IPS-18c (cell line): Measurements from ENCODE around the gene DOLK.

Experiments used
- H3K4me3 ChIP-seq: 2 replicates; pipeline ENCODE4 v1.7.0; 2013; ENCODE audit warnings: low read depth, mild to moderate bottlenecking, low read length, moderate library complexity; ENCODE audit not compliant: insufficient read depth
- H3K9me3 ChIP-seq: one replicate; pipeline ENCODE4 v1.6.1; 2013; ENCODE audit warnings: mild to moderate bottlenecking, low read length, moderate library complexity; ENCODE audit not compliant: control insufficient read depth, insufficient read depth

The DOLK gene

DNA sequence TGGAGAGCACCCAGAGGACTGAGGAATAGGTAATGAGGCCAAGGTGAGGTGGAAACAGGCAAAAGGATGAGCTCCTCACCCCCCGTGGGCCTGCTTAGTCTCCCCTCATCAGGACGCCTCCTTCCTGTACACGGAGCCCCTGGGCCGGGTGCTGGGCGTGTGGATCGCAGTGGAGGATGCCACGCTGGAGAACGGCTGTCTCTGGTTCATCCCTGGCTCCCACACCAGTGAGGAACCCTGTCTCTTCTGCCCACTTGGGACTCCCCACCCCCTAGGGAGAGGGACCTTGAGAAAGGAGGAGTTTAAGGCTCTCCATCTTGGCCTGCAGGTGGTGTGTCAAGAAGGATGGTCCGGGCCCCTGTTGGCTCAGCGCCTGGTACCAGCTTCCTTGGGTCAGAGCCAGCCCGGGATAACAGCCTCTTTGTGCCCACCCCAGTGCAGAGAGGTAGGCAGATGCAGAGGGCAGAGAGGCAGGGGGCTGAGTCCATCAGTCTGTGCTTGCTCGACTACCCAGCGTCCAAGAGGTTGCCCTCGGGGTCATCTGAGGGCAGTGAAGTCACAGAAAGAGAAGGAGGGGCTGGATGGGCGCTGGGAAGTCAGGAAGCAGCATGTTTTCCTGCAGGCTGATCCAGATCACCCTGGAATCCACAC is 7.0 kb downstream of the DOLK start:
- H3K9me3 ChIP-seq, result no peaks in the 10 kb centered on the region
- no peak overlapping the region for H3K4me3 ChIP-seq

DNA sequence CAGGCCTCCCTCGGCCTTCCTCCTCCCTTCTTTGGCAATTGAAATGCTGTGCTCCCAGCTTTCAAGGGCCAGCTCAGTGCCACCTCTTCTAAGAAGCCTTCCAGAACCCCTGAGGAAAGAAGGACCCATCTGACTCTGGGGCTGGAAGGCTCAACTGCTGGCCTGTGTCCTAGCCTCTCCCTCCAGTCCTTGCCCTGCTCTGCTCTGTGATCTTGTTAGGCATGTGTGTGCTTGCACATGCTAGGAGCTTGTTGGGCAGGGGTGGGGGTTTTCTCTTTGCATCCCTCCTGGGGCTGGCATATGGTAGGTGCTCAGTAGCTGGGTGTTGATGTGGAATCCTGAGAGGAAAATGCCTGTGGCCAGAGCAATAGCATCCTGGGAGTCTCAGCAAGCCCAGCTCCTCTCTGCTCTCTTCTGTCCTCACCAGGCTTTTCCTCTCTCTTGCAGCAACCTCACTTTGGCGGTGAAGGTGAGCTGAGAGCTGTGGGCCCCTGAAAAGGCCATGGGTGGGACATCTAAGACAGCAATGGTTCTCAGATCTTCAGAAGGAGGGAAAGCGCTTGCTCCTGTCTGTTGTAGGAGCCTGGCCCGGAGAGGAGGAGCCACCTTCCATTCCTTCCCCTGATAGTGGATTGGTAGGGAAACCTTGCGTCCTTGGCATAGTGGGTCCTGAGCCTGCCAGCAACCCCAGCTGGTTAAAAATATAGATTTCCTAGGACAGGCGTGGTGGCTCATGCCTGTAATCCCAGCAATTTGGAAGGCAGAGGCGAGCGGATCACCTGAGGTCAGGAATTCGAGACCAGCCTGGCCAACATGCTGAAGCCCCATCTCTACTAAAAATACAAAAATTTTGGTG is 9.9 kb downstream of the DOLK start:
- H3K9me3 ChIP-seq, result no peaks in the 10 kb centered on the region
- H3K4me3 ChIP-seq, result no peak overlapping the region

DNA sequence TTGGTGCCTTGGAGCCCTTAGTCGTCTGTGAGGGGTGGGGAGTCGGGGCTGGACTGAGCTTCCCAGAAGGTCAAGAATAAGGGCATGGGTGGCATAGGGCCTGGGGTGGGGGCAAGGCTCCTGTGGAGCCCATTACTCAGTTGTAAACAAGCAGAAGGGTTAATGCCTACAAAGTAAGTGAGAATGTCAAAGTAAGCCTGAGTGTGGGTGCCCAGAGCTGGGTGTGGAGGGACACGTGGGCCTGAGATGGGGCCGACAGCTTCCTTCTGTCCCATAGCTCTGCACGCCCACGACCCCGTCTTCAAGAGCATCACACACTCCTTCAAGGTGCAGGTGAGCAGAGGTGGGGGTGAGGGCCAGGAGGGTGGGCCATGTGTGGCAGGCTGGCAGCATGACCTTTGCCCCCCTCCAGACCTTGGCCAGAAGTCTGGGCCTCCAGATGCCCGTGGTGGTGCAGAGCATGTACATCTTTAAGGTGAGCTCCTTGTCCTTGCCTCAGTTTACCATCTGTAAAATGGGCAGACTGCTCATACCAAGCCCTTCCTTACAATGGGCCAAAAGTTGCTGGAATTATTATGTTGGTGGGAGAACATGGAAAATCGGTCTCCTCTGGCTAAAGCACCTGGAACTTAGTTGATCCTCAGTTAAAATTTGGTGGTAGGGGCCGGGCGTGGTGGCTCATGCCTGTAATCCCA is 11.1 kb downstream of the DOLK start:
- Histone ChIP-seq H3K4me3 (no peak overlapping the region), H3K9me3 (no peaks in the 10 kb centered on the region)

DNA sequence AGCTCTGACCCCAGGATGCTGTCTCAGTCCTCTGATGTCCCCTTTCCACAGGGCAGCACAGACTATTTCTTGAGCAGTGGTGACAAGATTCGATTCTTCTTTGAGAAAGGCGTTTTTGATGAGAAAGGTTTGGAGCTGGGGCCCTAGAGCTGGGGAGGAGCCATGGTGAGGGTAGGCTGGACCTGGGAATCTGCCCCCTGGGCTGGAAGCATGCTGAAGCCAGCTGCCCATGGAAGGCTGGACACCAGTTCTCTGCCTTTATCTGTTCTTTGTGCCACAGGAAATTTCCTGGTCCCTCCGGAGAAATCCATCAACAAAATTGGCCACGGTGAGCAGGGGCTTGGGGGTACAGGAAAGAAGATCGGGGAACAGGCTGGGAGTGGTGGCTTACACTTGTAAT is 13.7 kb downstream of the DOLK start:
- Histone ChIP-seq H3K9me3 (no peaks in the 10 kb centered on the region), H3K4me3 (no peak overlapping the region)

DNA sequence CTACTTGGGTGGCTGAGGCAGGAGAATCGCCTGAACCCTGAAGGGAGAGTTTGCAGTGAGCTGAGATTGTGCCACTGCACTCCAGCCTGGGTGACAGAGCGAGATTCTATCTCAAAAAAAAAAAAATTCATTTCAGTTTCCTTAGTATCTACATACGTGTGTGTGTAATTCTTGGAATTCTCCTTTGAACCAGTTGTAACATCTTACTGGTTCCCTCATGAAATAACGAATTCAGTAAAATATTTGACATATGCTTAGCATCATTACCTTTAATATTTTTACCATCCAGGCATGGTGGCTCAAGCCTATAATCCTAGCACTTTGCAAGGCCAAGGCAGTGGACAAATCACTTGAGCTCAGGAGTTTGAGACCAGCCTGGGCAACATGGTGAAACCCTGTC is 17.8 kb downstream of the DOLK start:
- H3K9me3 ChIP-seq, result no peaks in the 10 kb centered on the region
- H3K4me3 ChIP-seq, result no peak overlapping the region

DNA sequence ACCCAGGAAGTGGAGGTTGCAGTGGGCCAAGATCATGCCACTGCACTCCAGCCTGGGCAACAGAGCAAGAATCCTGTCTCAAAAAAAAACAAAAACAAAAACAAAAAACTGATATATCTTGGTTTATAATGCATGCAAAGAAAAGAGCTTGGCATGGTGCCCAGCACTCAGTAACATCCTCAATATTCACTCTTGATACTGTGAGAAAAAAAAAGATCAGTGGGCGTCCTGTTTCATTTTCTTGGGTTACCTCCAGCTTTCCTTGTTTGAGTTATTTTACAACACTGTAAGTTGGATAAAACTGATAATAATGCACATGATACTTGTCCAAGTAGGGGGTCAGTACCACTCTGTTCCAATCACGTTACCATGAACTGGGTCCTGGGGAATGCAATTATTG is 18.8 kb downstream of the DOLK start:
- Histone ChIP-seq H3K4me3 (no peak overlapping the region), H3K9me3 (no peaks in the 10 kb centered on the region)

DNA sequence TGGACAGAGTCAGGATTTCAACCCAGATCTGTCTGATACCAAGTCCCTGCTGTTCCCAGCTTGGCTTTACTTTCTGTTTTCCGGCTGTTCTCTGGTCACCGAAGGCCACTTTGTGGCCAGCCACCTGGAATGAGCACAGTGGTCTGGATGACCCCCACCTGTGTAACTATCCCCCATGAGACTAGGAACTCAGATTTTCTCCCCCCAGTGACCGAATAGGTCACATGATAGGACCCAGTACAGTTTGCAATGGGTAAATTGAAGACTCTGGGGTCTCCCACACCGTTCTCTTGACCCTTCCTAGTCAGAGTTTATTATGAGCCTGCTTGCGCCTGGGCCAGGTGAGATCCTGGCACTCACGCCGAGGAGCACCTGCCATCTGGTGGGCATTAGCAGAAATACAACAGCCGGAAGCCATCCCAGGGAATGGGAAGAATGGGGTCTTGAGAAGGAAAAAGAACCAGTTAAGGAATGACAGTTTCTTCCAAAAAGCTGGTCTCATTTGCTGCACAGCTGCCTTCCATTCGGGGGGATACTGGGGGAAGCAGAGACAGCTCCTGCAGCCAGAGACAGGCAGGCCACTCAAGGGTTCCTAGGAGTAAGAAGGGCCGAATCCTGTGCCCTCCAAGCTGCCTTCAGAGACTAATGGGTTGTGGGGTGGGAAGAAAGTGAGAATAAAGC is 19.5 kb downstream of the DOLK start:
- Histone ChIP-seq H3K9me3 (no peaks in the 10 kb centered on the region), H3K4me3 (no peak overlapping the region)

DNA sequence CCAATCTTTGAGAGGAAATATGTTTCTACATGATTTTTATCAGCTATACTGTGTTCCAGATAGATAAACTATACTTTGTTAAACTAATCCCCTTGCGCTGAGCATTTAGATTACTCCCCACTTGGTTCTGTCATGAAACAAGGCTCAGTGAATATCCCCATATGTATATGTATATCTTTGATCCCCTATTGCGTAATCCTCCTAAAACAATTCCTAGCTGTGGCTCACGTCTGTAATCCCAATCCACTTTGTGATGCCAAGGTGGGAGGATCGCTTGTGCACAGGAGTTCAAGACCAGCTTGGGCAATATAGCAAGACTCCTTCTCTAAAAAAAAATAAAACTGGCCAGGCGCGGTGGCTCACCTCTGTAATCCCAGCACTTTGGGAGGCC is 23.9 kb downstream of the DOLK start:
- Histone ChIP-seq H3K4me3 (no peak overlapping the region), H3K9me3 (no peaks in the 10 kb centered on the region)

DNA sequence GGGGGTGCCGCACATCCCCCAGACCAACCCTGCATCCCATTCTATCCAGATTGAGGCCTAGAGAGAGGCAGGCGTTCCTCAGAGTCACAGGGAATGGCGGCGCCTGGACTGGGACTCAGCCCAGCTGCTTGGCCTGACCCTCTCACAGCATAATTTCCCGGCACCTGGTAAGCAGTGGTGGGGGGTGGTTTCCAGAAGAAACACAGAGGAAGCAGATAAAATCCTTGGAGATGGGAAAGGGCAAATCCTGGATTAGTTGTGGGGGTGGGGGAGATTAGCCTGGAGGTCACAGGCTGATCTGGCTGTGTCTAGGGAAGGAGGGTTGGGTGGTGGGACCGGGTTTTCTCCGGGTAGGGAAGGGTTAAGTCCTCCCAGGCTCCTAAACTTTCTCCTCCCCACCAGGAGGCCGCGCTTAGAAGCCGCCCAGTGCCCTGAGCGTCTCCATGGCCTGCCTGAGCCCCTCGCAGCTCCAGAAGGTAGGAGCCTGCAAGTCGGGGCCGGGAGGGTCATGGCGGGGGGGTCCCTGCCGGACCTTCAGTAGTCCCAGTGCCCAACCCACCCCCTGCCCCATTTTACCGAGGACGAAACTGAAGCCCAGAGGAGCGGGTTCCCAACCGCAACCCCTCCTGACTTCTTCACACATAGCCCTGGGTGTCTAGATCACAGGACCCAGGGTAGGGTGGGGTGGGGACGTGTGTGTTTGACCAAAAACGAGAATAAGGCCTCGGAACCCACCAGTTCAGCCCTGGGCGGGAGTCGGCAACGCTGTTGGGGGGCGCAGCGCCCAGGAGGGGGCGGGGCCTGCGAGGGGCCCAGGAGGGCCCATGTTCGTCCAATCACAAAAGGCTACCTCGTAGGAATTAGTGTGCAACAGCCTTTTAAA is 25.3 kb downstream of the DOLK start:
- peak overlapping the region; percentile 75 for H3K4me3 ChIP-seq

DNA sequence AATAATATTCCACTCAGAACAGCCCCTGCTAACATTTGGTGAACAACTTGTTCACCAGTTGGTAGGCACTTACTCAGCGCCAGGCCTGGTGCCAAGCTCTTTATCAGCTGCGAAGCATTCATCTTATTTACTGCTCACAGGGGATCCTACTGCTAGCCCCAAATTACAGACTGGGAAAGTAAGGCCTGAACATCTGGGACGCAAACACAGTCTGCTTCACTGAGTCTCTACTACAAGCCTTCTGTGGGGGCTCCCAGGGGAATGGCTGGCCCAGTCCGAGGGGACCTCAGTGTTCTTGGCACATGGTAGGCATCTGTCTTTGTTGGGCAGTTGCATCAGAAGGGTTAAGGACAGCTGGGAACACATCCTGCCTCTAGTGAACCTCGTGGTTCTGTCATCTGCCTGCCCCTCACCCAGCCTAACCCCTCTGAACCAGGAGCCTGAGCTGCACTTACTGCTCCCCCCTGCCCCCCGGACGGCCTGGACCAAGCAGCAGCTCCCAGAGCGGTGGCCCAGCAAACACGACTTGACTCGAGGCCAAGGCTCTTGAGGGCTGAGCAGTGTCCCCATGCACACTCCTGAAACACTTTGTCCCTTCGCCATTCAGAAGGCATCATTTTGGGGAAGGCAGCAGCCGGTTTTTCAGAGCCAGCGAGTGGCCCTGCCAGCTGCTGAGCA is 26.9 kb downstream of the DOLK start, which contains the start of gene PHYHD1:
TSS of gene PHYHD1 (plus strand) at position 602 of the 678 bp plus-strand sequence. CDS start 1,342 bp downstream, outside the sequence.
- Histone ChIP-seq H3K9me3 (no peaks in the 10 kb centered on the region), H3K4me3 (peak within 1 kb of the TSS; percentile 75; the same call in 1 of the 2 replicates)

More for the DNA sequence above, 25.3 kb downstream of the DOLK start:
- H3K9me3 ChIP-seq, result no peaks in the 10 kb centered on the region

DNA sequence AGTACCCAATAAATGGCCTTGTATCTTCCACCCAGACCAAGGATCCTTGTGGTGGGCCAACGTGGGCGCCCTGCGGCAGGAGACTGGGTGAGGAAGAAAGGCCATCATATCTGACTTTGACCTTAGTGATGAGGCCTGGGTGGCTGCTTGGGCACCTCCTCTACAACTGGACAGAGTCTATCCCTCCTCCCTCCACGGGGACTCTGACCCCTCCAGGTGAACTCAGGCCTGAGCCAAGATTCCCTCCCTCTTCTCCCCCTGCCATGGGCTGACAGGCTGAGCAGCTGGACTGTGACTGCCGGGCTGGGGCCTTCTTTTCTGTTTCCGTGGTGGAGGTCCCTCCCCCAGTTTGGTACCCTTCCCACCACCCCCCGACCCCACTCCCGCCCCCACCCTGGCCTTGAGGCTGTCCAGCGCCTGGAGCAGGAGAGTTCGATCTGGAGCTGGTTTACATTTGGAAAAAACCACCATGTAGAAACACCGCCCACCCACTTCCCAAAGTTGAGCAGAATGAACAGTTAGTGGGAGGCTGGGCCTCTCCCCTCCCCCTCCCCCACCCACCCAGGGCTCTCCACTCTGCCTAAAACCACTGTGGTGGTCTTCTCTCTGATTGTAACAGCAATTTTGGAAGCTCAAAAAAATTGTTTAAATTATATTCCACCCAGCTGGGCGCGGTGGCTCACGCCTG is 27.9 kb downstream of the DOLK start:
- no peaks in the 10 kb centered on the region for H3K9me3 ChIP-seq

DNA sequence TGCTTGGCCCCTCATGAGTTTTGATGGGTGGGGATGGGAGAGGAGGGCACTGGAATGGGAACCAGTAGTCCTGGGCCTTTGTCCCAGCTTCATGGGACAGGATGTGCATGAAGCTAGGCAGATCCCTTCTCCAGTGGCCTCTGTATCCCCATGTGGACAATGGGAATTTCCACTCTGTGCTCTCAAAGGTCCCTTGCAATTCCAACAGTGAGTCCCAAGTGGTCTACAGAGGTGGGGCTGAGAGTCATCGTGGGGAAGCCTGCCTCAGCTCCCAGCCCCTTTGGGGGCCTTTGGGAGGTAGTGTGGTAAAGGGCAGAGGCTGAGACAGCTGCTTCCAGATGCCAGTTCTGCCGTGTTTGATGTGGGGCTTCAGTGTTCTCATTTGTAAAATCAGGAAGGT is 28.5 kb downstream of the DOLK start:
- no peaks in the 10 kb centered on the region for H3K9me3 ChIP-seq
- no peak overlapping the region for H3K4me3 ChIP-seq

More for the DNA sequence above, 27.9 kb downstream of the DOLK start:
- no peak overlapping the region for H3K4me3 ChIP-seq

DNA sequence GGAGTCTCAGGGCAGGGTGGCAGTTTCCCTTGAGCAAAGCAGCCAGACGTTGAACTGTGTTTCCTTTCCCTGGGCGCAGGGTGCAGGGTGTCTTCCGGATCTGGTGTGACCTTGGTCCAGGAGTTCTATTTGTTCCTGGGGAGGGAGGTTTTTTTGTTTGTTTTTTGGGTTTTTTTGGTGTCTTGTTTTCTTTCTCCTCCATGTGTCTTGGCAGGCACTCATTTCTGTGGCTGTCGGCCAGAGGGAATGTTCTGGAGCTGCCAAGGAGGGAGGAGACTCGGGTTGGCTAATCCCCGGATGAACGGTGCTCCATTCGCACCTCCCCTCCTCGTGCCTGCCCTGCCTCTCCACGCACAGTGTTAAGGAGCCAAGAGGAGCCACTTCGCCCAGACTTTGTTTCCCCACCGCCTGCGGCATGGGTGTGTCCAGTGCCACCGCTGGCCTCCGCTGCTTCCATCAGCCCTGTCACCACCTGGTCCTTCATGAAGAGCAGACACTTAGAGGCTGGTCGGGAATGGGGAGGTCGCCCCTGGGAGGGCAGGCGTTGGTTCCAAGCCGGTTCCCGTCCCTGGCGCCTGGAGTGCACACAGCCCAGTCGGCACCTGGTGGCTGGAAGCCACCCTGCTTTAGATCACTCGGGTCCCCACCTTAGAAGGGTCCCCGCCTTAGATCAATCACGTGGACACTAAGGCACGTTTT is 30.1 kb downstream of the DOLK start:
- Histone ChIP-seq H3K9me3 (no peaks in the 10 kb centered on the region), H3K4me3 (no peak overlapping the region)

DNA sequence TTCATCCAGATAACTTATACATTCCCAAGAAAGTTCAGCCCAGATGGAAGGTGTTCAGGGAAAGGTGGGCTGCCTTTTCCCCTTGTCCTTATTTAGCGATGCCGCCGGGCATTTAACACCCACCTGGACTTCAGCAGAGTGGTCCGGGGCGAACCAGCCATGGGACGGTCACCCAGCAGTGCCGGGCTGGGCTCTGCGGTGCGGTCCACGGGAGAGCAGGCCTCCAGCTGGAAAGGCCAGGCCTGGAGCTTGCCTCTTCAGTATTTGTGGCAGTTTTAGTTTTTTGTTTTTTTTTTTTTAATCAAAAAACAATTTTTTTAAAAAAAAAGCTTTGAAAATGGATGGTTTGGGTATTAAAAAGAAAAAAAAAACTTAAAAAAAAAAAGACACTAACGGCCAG is 30.7 kb downstream of the DOLK start:
- no peak overlapping the region for H3K4me3 ChIP-seq
- H3K9me3 ChIP-seq, result no peaks in the 10 kb centered on the region

DNA sequence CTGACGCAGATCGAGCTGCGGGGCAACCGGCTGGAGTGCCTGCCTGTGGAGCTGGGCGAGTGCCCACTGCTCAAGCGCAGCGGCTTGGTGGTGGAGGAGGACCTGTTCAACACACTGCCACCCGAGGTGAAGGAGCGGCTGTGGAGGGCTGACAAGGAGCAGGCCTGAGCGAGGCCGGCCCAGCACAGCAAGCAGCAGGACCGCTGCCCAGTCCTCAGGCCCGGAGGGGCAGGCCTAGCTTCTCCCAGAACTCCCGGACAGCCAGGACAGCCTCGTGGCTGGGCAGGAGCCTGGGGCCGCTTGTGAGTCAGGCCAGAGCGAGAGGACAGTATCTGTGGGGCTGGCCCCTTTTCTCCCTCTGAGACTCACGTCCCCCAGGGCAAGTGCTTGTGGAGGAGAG is 31.2 kb downstream of the DOLK start:
- H3K9me3 ChIP-seq, result no peaks in the 10 kb centered on the region

More for the DNA sequence above, 31.2 kb downstream of the DOLK start:
- no peak overlapping the region for H3K4me3 ChIP-seq
